HG03457 (cell line): ENCODE results near the gene PRMT2.
A peak's percentile ranks its signal among the peaks of the same experiment; 100 is the strongest.

Experiments used
- ATAC-seq: cut with Tn5 transposase; IDR thresholded peaks from one replicate; pipeline ENCODE4 v1.9.1; 2021; ENCODE audit warnings: moderate number of reproducible peaks; ENCODE audit not compliant: unreplicated experiment

PRMT2 gene

DNA sequence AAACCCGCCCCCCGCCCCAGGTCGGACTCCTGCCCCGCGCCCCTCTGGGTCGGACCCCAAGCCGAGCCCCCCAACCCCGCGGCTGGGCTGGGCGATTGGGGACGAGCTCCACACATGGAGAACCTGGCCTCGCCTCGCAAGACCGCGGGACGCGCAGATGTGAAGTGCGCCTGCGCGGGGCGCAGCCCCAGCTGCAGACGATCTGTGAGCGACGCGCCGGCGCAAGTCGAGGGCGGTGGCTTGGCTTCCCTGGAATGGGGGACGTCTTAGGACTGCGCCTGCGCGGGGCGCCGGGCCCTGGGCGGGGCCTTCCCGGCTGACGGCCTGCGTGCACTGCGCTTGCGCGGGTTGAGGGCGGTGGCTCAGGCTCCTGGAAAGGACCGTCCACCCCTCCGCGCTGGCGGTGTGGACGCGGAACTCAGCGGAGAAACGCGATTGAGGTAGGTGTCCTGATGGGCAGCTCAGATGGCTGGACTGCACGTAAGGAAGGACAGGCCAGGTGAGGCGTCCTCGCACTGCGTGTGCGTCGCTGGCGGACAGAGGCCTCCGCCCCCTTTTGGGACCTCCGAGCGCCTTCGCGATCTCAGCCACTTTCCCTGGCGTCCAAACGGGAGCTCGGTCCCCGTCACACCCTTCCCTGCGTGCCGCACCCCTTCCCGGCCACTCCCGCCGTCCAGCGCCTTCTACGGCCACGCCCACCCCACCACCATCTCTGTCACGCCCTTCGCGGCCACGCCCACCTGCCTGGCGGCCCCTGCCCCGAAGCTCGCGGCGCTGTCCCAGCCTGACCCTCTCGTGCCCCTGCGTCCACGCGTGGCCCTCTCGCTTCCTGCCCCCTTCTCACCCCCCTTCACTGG lies at the start of gene PRMT2:
Gene PRMT2 (plus strand): TSS at position 351 of the 857 bp plus-strand sequence. CDS start 1,278 bp downstream, outside the sequence.
- ATAC-seq = peak; percentile 76

DNA sequence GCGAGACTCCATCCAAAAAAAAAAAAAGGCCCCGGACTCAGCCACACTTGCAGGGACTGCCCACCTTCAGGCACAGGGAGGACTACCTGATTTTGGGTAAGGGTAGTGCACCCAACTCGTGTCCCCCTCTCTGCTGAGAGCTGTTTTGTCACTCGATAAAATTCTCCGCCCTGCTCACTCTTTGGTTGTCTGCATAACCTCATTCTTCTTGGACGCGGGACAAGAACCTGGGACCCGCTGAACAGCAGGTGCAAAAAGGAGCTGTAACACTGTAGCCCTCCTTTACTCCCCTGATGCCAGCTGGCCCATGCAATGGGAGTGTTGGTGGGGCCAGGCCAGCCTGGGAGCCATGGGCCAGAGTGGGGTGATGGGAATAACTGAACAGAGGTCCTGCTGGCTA lies 41.2 kb upstream of the PRMT2 start:
- no peak for ATAC-seq

- ATAC-seq = no peak
These were observed 39.3 kb upstream of the PRMT2 start for GRCh38 chr21:46596201-46596600.

GRCh38 chr21:46597031-46597430 lies 38.4 kb upstream of the PRMT2 start:
- ATAC-seq = no peak

- ATAC-seq = no peak
These were observed 37.6 kb upstream of the PRMT2 start for GRCh38 chr21:46597896-46598343.

- ATAC-seq = no peak
These were observed 36.6 kb upstream of the PRMT2 start for GRCh38 chr21:46598581-46599572.

GRCh38 chr21:46600305-46600704 lies 35.2 kb upstream of the PRMT2 start:
- no peak for ATAC-seq

DNA sequence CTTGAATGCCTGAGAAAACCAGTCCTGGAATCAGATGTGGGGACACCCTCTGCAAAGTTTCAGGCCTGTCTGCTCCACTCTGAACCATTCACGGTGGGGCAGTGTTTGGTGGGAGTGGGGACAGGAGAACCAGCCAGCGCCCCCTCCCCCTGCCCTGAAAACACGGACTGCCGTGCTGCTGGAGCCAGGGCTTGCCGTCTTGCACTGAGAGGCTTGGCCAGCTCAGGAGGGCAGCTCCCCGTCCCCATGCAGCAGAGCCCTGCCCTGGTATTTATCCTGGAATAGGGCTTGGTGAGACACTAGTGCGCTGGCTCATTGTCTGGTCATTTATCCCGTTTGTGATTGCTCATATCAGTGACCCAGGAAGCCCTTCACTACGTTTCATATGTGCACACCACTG lies 34.5 kb upstream of the PRMT2 start:
- no peak for ATAC-seq

- no peak for ATAC-seq
These were observed 32.2 kb upstream of the PRMT2 start for GRCh38 chr21:46603228-46603627.

DNA sequence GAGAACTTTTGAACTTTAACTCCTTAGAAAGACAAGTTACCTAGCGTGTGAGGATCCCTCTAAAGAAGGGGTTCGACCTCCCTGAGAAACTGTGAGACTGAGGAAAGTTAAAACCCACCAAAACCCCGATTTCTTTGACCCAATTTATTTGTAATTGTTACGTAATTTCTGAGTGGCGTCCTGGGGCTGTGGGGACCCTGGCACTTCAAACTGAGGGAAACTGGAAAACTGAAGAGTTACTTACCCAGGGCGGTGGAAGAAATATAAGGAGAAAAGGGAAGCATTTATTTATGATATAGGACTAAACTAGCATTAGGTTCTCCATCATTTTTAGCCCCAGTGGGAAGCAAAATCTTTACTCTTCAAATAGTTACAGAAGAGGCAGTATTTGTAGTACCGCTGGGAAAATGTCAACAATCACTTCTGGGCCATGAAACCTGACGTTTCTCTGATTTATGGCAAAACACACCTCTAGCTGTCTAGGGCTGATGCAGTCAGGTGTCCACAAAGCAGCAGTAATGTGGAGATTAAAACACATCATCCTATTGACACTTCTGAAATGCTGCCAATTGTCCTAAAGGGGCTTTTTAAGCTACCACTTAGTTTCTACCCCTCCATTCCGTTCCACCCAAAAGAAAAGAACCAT lies 31.0 kb upstream of the PRMT2 start:
- ATAC-seq = no peak

GRCh38 chr21:46604975-46605766 lies 30.3 kb upstream of the PRMT2 start, which contains the start of gene S100B:
TSS of gene S100B (minus strand) at chr21:46605082. CDS start at chr21:46602415, 2,667 bp downstream.
- ATAC-seq = no peak

GRCh38 chr21:46605767-46606426 lies 29.6 kb upstream of the PRMT2 start:
- ATAC-seq = no peak

- ATAC-seq = no peak
These were observed 29.1 kb upstream of the PRMT2 start for GRCh38 chr21:46606427-46606813.

- ATAC-seq = no peak
These were observed 27.8 kb upstream of the PRMT2 start for GRCh38 chr21:46607636-46608035.

DNA sequence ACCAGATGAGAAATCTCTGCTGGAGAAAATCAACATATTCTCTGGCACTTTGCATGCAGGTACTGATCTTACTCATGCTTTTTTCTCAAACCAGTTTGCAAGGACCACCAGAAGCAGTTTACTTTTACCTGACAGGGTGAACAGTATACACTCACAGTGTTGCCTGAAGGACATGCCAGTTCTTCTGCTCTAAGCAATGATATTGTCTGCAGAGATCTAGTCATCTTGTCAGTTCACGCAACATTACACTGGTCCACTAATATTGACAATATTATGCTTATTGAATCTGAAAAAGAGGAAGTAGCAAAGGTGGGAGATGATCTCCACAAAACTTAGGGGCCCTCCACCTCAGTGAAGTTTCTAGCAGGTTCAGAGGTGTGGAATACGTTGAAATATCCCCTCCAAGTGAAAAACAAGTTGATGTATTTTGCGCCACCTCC lies 26.8 kb upstream of the PRMT2 start:
- ATAC-seq = no peak

DNA sequence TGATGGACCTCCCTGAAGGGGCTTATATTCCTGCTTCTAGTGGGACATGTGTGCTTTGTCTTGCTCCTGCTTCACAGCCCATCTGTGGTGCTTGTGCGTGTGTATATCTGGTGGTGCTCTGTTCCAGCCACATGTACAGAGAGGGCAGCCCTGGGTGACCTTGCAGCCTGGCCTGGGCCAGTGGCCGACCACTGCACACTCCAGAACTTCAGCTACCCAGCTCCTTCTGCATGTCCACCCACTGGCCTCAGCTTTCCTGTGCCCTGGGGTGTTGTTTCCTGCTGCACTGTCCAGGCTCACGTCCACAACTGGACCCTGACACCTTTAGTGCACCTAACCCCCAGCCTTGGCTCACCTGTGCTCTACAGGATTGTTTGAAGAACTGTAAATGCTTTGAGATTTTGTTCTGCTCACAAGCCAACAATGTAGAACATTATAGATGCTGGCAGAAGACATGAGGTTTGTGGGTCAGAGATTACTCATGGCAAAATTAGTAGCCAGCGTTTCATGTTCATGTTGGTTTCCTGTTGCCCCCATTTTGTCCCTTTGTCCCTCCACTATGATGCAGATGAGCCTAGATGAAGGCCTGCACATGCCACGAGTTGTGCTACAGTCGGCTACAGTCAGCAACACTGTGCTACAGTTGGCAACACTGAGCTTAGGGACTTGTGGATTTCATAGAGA lies 25.3 kb upstream of the PRMT2 start:
- no peak for ATAC-seq

GRCh38 chr21:46613391-46613790 lies 22.1 kb upstream of the PRMT2 start:
- ATAC-seq = no peak

GRCh38 chr21:46616050-46616449 lies 19.4 kb upstream of the PRMT2 start:
- no peak for ATAC-seq

GRCh38 chr21:46616656-46617055 lies 18.8 kb upstream of the PRMT2 start:
- no peak for ATAC-seq
